H1 (cell line): Measurements from ENCODE around the gene PHOX2A. TPM values are rescaled to one million over a fixed set of nuclear protein-coding genes. Genes with fewer than 3 reads are reported as not detected.

Experiments
- POLR2A ChIP-seq, 2 experiments: IDR thresholded peaks; 1 replicate in 1 of 2; 2 replicates in 1 of 2; pipeline ENCODE4 v1.6.1; 2011; ENCODE audit warnings: low read depth in 2 of 2, low read length in 2 of 2, mild to moderate bottlenecking in 2 of 2; ENCODE audit errors: control extremely low read depth in 1 of 2
- SAP30 ChIP-seq: fragments of 300-600 bp; sonication (generic); IDR thresholded peaks from 2 replicates; pipeline ENCODE4 v1.7.1; 2012; ENCODE audit warnings: low read length, moderate library complexity, mild to moderate bottlenecking, inconsistent platforms; ENCODE audit not compliant: insufficient read depth, insufficient replicate concordance
- SIRT6 ChIP-seq: IDR thresholded peaks from one replicate; pipeline ENCODE4 v1.7.1; 2012; ENCODE audit warnings: low read length, inconsistent platforms
- polyA plus RNA-seq, 7 experiments: library from polyadenylated mRNA; depleted of rRNA in 3 of 7; stranded (reverse) in 5 of 7; unstranded in 2 of 7; fragments of >200 nt in 5 of 7; fragments of 200-250 nt in 2 of 7; gene quantifications; 1 replicate in 5 of 7; 2 replicates in 1 of 7; 4 replicates in 1 of 7; pipeline versions ENCODE4 v1.2.1 to v1.2.3, GENCODE V29; 2011 to 2013; ENCODE audit warnings: missing spikeins in 2 of 7, mixed read lengths in 2 of 7
- total RNA-seq: library from RNA; stranded (reverse); fragmentation: NEBNext Ultra II Directional; extraction: Animal tissue kit (Norgen Biotek cat#: 25700); gene quantifications from 2 replicates; pipeline ENCODE4 v1.2.1, GENCODE V29; 2021

PHOX2A gene
- total and polyA plus RNA-seq, 2 of the 8 experiments (the other 6 are each of a cell fraction or from before 2014, with no cell fraction given), result 0.67 TPM; not detected in 1

DNA sequence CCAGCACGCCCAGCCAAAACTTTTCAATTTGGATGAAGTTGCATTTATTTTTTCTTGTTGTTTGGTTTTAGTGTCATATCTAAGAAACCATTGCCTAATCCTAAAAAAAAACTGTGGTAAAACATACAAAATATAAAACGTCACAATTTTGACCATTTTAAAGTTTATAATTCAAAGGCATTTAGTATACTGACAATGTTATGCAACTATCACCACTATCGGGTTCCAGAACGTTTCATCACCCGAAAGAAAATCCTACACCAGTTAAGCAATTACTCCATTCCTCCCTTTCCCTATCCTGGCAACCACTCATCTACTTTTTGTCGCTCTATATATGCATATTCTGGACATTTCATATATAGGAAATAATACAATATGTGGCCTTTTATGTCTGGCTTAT lies 30.5 kb upstream of the PHOX2A start (continued):
- TF ChIP-seq SIRT6 (no peak), SAP30 (no peak), POLR2A (IDR thresholded peaks at IDR 0.05; ENCODE audit: control extremely low read depth in 1 of 2, low read depth in 2 of 2, low read length in 2 of 2) (no peak)
